MM.1S (cell line): ENCODE measurements around the gene CNTF.

Source experiments
- DNase-seq: peaks from one replicate; pipeline ENCODE4 v3.0.0-alpha.2; 2015
- H2AFZ ChIP-seq: fragments of 300-600 bp; sonication (generic); 2 replicates; pipeline ENCODE4 v1.6.0; 2016; ENCODE audit warnings: antibody characterized with exemption, low read length
- H3F3A ChIP-seq: fragments of 300-600 bp; sonication (generic); 2 replicates; pipeline ENCODE4 v1.6.1; 2016; ENCODE audit warnings: mild to moderate bottlenecking, antibody characterized with exemption, low read length, moderate library complexity, mixed read lengths; ENCODE audit not compliant: insufficient read depth
- H3K27ac ChIP-seq: fragments of 300-600 bp; sonication (generic); 2 replicates; pipeline ENCODE4 v1.5.1; 2016; ENCODE audit warnings: mild to moderate bottlenecking, low read length
- H3K27me3 ChIP-seq: fragments of 300-600 bp; sonication (generic); replicated peaks from 2 replicates; pipeline ENCODE4 v1.6.0; 2016; ENCODE audit warnings: low read length; ENCODE audit not compliant: insufficient read depth
- H3K36me3 ChIP-seq: fragments of 300-600 bp; sonication (generic); replicated peaks from 2 replicates; pipeline ENCODE4 v1.6.1; 2016; ENCODE audit warnings: mild to moderate bottlenecking, low read length, mixed read lengths; ENCODE audit not compliant: insufficient read depth
- H3K4me1 ChIP-seq: fragments of 300-600 bp; sonication (generic); 2 replicates; pipeline ENCODE4 v1.6.1; 2016; ENCODE audit warnings: low read length, mixed read lengths
- H3K4me2 ChIP-seq: fragments of 300-600 bp; sonication (generic); 2 replicates; pipeline ENCODE4 v1.6.0; 2016; ENCODE audit warnings: low read depth, low read length
- H3K4me3 ChIP-seq: fragments of 300-600 bp; sonication (generic); 2 replicates; pipeline ENCODE4 v1.5.1; 2016; ENCODE audit warnings: low read length, mixed read lengths
- H3K79me2 ChIP-seq: fragments of 300-600 bp; sonication (generic); 2 replicates; pipeline ENCODE4 v1.6.1; 2016; ENCODE audit warnings: mixed run types, low read length, mixed read lengths
- H3K9ac ChIP-seq: fragments of 300-600 bp; sonication (generic); 2 replicates; pipeline ENCODE4 v1.6.1; 2016; ENCODE audit warnings: low read length, mixed read lengths
- H3K9me2 ChIP-seq: fragments of 300-600 bp; sonication (generic); replicated peaks from 2 replicates; pipeline ENCODE4 v1.6.1; 2016; ENCODE audit warnings: mild to moderate bottlenecking, low read length, mixed read lengths; ENCODE audit not compliant: insufficient read depth
- H3K9me3 ChIP-seq: fragments of 300-600 bp; sonication (generic); replicated peaks from 2 replicates; pipeline ENCODE4 v1.6.1; 2016; ENCODE audit warnings: mild to moderate bottlenecking, low read length, mixed read lengths; ENCODE audit not compliant: insufficient read depth
- H4K20me1 ChIP-seq: fragments of 300-600 bp; sonication (generic); 2 replicates; pipeline ENCODE4 v1.6.1; 2016; ENCODE audit warnings: mild to moderate bottlenecking, low read length, moderate library complexity, mixed read lengths; ENCODE audit not compliant: insufficient read depth
- CTCF ChIP-seq: fragments of 300-600 bp; sonication (generic); IDR thresholded peaks from 2 replicates; pipeline ENCODE4 v1.5.1; 2016; ENCODE audit warnings: antibody characterized with exemption, low read length, mixed read lengths
- EZH2 ChIP-seq: fragments of 300-600 bp; sonication (generic); optimal IDR thresholded peaks from 2 replicates; pipeline ENCODE3; 2017; ENCODE audit warnings: low read depth, mild to moderate bottlenecking, antibody characterized with exemption, low read length, mixed read lengths
- EZH2phosphoT487 ChIP-seq: fragments of 300-600 bp; sonication (generic); IDR thresholded peaks from 2 replicates; pipeline ENCODE4 v1.6.1; 2018; ENCODE audit warnings: antibody characterized with exemption, low read length

Gene CNTF

DNA sequence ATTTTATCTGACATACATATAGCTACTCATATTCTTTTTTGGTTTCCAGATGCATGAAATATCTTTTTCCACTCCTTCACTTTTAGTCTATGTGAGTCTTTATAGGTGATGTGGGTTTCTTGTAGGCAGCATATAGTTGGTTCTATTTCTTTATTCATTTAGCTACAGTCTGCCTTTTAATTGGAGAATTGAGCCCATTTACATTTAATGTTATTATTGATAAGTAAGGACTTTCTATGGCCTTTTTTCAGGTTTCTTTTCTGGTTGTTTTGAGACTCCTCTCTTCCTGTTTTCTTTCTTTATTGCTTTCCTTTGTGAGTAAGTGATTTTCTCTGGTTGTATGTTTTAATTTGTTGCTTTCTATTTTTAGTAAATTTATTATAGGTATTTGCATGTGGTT lies 27.2 kb downstream of the CNTF start:
- Histone ChIP-seq H3K9me3 (no peaks in the 10 kb centered on the region), H3K36me3 (no peaks in the 10 kb centered on the region), H3K4me3 (no peak overlapping the region), H4K20me1 (no peaks in the 10 kb centered on the region), H3K9ac (no peak overlapping the region), H3K9me2 (no peaks in the 10 kb centered on the region), H3K27me3 (no peaks in the 10 kb centered on the region), H3K27ac (peak overlapping the region; percentile 14; the same call in 1 of the 2 replicates), H3F3A (peaks cover 27% of the 10 kb centered on the region), H3K4me2 (peak overlapping the region; percentile 49; the same call in 1 of the 2 replicates), H3K4me1 (peaks cover 55% of the 10 kb centered on the region), H3K79me2 (no peaks in the 10 kb centered on the region), H2AFZ (no peak overlapping the region)
- no peak for TF ChIP-seq EZH2
- no peak for TF ChIP-seq CTCF
- TF ChIP-seq EZH2phosphoT487 = no peak
- no peak for DNase-seq

- TF ChIP-seq CTCF (no peak), EZH2phosphoT487 (no peak), EZH2 (no peak)
- no peak for DNase-seq
- Histone ChIP-seq H3K9me3 (no peaks in the 10 kb centered on the region), H3K27me3 (no peaks in the 10 kb centered on the region), H3K36me3 (no peaks in the 10 kb centered on the region), H3K4me2 (peak overlapping the region; percentile 49; the same call in 1 of the 2 replicates), H3K27ac (peak overlapping the region; percentile 30; the same call in 1 of the 2 replicates), H3K79me2 (no peaks in the 10 kb centered on the region), H3F3A (peaks cover 29% of the 10 kb centered on the region), H3K4me3 (no peak overlapping the region), H2AFZ (no peak overlapping the region), H3K9me2 (no peaks in the 10 kb centered on the region), H3K9ac (no peak overlapping the region), H4K20me1 (no peaks in the 10 kb centered on the region), H3K4me1 (peaks cover 64% of the 10 kb centered on the region)
Measured at GRCh38 chr11:58650496-58650895, 28.0 kb downstream of the CNTF start.

DNA sequence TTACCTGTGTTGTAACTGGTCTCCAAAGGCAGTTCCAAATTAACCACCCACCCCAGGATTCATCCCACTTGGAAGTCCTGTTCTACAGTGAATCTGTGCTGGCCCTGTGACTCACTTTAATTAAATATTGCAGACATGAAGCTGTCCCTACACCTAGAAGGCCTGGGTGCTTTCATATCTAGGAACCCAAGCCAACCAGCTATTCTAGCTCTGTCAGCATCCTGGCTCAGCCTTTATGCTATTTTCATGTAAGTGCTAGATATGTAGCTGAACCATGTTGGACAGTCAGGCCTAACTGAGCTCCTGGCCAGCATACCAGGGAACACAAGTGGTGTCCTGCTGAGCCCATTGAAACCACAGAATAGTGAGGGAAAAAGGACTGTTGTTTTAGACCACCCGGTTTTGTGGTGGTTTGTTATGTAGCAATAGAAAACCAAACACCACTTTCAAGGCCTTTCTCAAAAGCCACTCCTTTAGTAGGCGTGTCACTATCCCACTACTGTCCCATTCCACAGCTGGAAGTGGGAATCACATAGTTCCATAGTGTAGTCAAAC lies 30.3 kb downstream of the CNTF start:
- H3K9me2 ChIP-seq = no peaks in the 10 kb centered on the region
- no peak overlapping the region for H3K9ac ChIP-seq
- peaks cover 12% of the 10 kb centered on the region for H3F3A ChIP-seq
- no peak for DNase-seq
- H3K4me2 ChIP-seq = no peak overlapping the region
- no peaks in the 10 kb centered on the region for H3K79me2 ChIP-seq
- H3K4me1 ChIP-seq = peaks cover 48% of the 10 kb centered on the region
- H3K27ac ChIP-seq = no peak overlapping the region
- H3K4me3 ChIP-seq = no peak overlapping the region
- no peaks in the 10 kb centered on the region for H3K9me3 ChIP-seq
- no peaks in the 10 kb centered on the region for H4K20me1 ChIP-seq
- no peaks in the 10 kb centered on the region for H3K27me3 ChIP-seq
- no peak for TF ChIP-seq EZH2
- no peak for TF ChIP-seq CTCF
- no peak for TF ChIP-seq EZH2phosphoT487
- H3K36me3 ChIP-seq = no peaks in the 10 kb centered on the region
- H2AFZ ChIP-seq = no peak overlapping the region
